Smooth muscle cell of the brain vasculature (primary cell): ENCODE results near the gene C10orf90.
A peak's percentile ranks its signal among the peaks of the same experiment; 100 is the strongest.

Source experiments
- DNase-seq: peaks from one replicate; pipeline ENCODE4 v3.0.0-alpha.2; 2012; ENCODE audit warnings: low read depth, low spot score

C10orf90 gene

DNA sequence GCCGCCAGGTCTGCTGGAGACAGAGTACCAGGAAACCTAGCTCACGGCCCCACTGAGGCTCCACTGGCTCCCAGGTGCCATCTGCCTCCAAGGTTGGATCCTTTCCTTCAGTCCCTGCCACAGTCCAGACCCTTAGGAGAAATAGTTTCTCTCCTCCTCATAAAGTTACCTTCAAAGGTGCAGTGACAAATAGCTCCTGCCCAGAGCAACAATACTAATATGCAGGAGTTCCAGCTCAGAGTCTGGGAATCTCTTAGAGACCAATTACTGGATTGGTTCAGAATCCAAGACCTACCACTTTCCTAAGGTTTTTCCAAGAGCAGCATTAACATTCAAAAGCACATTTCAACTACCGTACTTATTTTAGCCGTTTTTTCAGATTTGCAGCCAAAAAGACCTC lies 241.2 kb downstream of the C10orf90 start:
- DNase-seq, result no peak

- no peak for DNase-seq
These were observed 244.9 kb downstream of the C10orf90 start for GRCh38 chr10:126425489-126426065.

GRCh38 chr10:126425032-126425431 lies 245.5 kb downstream of the C10orf90 start:
- DNase-seq, result no peak

GRCh38 chr10:126423732-126424491 lies 246.6 kb downstream of the C10orf90 start:
- no peak for DNase-seq

DNA sequence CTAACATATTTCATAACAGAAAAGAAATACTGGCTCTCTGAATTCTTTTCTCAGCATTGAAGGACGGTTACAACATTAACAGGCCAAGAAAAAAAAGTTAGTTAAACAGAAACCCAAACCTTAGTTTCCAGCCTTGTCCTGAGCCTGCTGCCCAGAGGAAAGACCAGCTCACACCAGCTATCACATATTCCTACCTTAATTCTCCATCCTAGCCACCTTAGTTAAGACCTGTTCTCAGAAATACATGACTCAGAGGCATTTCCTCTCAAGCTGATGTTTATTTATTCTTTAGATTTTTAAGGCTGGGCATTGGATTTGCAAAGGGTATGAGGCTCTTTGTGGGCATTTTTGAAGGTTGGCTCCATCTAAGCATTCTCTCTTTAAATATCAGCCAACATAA lies 247.9 kb downstream of the C10orf90 start:
- DNase-seq, result no peak

- DNase-seq, result peak; percentile 77
These were observed 248.7 kb downstream of the C10orf90 start for GRCh38 chr10:126421756-126422256.

DNA sequence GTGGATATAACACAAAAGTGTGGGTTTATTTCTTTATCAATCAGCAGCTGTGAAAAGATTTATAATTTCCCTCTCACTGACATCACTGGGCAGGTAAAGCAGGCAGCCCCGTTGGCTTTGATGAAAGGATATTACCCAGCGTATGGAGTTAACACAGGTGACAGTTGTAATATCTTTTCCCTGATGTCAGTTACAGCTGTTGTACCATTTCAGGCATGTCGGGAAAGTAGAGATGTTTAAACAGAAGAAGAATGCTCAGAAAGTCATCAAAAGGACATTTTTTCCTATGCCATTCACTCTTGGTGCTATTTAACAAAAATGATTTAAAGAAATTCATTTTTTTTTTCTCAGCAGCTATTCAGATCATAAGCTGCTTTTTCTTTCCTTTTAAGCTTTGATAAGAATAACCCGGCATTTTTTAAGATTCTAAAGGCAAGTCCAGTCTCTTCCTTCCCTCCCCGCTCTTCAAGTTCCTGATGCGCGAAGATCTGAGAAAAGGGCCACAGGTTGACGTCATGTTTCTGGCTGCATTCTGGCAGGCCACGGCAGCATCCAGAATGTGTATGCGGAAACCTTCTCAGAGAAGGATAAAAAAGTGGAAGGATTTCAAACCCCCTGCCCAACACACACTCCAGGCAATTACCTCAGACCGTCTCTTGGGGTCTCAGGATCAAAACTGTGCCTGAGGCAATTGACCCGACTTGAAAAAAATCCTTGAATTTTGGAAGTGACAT lies 249.8 kb downstream of the C10orf90 start:
- DNase-seq, result no peak

DNA sequence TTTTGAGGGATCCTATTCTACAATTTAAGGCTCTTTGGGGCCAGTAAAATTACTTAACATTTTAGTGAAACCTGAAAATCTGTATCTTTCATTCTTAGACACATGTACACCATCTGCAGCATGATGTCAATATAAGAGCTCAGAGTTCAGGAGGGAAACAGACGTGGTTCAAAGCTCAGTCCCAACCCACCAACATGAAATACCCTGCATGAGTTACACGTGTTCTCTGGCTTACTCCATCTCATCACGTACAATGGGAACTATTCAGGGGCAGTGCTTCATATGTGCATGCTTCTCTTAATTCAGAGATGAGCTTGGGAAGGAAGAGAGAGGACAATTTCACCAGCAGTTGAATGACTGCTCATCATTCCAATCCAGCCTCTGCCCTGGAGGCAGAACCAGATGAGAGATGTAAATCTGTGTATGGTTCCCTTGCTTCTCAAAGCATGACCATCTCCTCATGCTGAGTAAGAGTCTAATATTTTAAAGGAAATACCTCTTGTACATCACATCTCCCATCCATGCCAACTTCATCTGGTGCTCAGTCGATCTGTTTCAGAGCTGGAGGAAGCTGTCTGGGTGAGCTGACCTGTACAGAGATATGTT lies 253.2 kb downstream of the C10orf90 start:
- no peak for DNase-seq

DNA sequence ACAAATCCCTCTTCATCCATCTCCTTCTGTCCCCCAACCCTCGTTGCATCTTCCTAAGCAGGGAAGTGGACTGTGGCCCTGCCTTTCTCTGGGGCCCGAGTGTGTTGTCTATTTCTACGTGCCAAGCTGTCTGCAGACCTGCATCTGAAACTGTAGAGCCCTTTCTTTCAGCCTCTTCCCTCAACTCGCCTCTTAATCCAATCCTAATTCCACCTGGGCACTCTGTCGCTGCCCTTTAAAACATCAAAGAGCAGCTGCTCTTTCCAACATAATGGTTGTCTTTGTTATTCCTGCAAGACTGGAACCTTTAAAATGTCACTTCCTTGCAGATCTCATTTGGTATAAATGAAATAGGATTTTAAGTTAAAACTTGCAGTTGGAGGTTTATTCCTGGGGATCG lies 260.7 kb downstream of the C10orf90 start:
- DNase-seq, result no peak

GRCh38 chr10:126408953-126409641 lies 261.4 kb downstream of the C10orf90 start:
- no peak for DNase-seq

- no peak for DNase-seq
These were observed 262.7 kb downstream of the C10orf90 start for GRCh38 chr10:126407831-126408230.

- no peak for DNase-seq
These were observed 265.2 kb downstream of the C10orf90 start for GRCh38 chr10:126405239-126405775.

- no peak for DNase-seq
These were observed 267.5 kb downstream of the C10orf90 start for GRCh38 chr10:126402721-126403695.

- DNase-seq, result no peak
These were observed 269.9 kb downstream of the C10orf90 start for GRCh38 chr10:126400641-126401040.

DNA sequence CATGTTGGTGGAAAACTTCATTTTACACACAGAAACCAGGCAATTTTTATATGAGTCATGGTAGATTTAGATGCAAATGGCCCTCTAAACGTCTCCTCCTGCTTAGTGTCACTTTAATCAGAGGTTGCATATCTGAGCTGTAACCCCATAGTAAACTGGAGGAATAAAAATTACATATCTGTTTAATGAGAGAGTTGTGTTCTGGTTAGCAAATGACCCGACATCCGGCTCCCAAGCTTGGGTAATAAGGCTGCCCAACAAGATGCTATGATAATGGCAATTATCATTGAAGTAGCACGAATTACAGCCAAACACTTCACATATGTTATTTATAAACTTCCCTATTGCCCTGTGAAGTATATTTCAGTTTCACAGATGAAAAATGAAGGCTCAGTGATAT lies 271.6 kb downstream of the C10orf90 start:
- no peak for DNase-seq

GRCh38 chr10:126398383-126398743 lies 272.1 kb downstream of the C10orf90 start:
- no peak for DNase-seq

GRCh38 chr10:126397640-126398382 lies 272.7 kb downstream of the C10orf90 start:
- peak; percentile 88 for DNase-seq

GRCh38 chr10:126397156-126397555 lies 273.3 kb downstream of the C10orf90 start:
- no peak for DNase-seq

GRCh38 chr10:126394948-126395347 lies 275.5 kb downstream of the C10orf90 start:
- DNase-seq, result no peak
